GOT3 (cell line): Measurements from ENCODE around the gene TP63.
A peak's percentile ranks its signal among the peaks of the same experiment; 100 is the strongest.
"Not testable (repeated sequence)": the region's sequence is repeated elsewhere in the genome, so short reads cannot be mapped to it uniquely, and the experiment has no call there.

ENCODE experiments used
- DNase-seq: peaks from one replicate; lab custom pipeline; 2025; ENCODE audit warnings: mixed read lengths; lab: John Stamatoyannopoulos, UW

TP63 gene

DNA sequence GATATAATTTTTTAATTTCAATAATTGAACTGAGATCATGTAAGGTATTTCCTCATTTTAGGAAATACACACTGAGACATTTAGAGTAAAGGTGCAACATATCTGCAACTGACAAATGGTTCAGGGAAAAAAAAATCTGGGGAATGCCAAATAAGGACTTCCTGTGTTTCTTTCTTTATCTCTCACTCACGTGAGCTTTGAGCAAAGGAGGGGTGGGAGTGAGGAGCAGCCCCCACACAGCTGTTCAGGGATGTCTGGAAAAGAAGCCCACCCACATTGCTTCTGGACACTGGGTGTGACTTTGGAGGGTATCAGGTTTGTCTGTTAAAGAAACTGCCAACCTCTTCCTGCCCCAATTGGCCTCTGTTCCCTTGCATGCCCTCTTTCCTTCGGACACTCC is 5.6 kb upstream of the TP63 start:
- DNase-seq, result no peak

DNA sequence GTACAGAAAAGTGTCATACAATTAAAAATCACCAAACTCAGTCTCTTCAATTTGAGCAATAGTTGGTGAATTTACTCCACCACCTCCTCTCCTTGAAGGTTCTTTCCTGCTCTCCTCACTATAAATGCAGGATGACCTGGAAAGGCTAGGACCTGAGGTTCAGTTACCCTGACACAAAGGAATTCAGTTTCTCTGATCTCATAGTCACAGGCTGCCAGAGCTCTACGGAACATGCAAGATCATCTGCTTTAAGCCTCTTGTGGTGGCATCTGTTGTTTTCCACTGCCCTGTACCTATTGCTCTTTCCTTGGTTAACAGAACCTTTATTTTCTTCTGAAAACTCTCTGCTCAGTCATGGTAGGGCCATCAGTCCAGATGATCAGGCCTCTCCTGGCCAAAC is 4.9 kb upstream of the TP63 start:
- no peak for DNase-seq

DNA sequence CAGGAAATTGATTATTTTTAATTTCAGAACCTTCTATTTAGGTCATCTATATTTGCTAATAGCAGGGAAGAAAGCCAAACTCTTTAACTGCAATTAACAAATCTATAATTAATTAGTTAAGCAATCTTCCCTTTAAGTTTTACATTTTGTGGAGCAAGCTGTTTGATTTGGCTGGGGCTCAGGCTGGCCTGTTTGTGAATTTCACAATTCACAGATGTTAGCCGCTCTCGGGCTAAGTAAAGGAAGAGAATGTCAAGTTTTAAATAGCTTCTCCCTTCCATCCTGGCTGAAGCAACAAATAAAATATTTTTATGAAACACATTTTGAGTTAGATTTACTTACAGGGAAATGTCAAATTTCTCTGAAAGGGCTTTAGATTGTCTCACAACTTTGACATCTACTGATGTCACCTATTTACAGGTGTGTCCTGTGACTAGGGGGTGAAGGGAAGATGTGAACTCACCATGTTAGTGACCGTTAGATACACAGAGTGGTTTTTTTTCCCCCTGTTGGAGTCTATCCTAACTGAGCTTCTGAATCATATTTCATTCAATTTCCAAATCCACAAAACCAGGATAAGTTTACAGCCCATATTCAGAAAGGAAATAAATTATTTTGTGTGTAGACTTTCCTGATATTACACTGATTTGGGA is 1.3 kb upstream of the TP63 start:
- DNase-seq, result no peak

DNA sequence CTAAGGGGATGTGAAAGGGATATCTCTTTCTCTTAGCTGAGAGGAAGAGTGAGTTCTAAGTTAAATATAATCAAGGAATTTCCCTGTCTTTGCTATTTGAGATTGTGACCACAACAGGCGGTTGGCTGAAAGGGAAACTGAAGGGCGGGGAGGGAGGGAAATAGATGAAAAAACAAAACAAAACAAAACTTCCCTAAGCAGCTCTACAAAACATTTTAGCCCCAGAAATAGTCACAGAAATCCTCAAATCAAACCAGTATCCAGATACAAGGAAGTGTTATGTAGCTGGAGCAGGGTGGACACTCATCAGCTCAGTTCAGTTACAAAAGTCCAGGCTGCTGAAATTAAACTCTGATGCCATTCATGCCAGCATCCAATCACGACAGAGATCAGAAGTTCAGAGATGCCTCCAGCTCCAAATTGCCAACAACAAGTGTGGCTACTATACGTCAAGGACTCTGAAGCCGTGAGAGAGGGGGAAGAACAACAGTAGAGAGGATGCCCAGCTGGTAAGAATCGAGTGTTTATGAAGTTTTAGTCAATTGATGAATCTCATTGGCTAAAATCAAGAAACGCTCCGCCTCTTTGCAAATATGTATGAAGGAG is 319 bp upstream of the TP63 start:
- no peak for DNase-seq

DNA sequence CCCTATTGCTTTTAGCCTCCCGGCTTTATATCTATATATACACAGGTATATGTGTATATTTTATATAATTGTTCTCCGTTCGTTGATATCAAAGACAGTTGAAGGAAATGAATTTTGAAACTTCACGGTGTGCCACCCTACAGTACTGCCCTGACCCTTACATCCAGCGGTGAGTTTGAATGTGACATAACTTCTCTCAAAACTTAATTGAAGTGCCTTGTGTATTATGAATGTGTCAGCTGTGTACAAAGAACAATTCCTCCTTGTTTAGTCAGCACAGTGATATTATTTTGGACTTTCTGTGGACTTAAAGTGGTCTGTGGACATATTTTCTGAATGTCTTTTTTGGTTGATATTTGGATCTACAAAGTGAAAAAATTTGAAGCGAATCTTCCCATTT is 220 bp downstream of the TP63 start:
- DNase-seq, result no peak

DNA sequence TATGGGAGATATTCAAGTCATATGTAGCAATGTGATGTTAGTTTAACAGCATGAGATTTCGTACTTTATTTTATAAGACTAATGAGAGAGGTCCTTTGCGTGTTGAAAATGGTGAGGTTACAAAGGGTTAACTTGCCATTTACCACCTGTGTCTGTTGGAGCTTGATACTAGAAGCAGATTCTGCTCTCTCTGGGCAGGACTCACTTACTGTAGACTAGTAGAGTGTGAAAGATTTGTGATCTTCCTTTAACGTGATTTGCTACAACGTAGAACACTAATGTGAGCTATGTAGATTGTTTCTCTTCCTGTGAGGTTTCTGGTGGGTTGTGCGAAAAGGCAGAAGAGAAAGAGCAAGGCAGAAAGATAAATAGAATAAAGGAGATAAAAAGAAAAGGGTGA is 1.1 kb downstream of the TP63 start:
- no peak for DNase-seq

DNA sequence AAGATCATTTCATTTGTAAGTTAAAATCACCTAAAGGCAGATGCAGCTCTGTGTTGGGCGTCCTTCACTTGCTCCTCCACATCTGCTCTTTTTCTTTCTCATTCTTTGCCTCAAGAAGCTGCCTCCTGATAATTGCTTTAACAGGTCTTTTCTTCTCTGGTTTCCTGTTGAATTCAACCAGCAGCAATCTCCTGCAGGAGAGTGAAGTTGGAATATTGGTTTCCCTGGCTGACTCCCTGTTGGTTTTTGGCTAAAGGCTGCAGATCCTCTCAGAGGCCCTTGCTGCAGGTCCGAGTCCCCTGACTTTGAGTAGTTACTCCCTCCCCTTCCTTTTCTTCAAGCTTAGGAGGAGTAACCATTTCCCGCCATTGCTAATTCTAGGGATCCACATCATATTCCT is 4.2 kb downstream of the TP63 start:
- DNase-seq, result no peak

DNA sequence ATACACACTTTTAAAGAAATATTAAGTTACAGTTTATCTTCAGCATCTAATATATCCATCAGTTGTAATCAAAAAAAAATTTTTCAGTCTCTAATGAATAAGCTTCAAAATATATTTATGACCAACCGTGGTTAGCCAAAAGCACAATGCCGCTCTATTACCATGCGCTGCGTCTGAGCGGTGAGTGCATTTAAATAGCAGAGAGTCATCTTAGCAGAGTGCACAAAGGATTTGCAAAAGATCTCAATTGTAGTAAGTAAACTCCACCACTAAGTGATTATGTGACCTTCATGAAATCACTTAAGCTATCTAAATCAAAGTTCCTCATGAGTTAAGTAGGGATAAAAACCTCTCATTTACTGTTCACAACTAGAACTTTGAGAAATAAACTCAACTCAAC is 4.9 kb downstream of the TP63 start:
- no peak for DNase-seq

DNA sequence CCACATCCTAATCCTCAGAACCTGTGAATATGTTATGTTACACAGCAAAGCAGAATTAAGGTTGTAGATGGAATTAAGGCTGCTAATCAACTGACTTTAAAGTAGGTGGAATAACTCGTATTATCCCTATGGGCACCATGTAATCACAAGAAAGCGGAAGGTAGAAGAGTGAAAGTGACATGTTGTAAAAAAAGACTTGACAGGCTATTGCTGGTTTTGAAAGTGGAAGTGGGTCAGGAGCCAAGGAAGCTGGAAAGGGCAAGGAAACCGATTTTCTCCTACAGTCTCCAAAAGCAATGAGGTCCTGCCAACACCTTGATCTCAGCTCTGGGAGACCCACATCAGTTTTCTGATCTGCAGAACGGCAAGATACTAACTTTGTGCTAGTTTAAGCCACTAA is 6.6 kb downstream of the TP63 start:
- no peak for DNase-seq

DNA sequence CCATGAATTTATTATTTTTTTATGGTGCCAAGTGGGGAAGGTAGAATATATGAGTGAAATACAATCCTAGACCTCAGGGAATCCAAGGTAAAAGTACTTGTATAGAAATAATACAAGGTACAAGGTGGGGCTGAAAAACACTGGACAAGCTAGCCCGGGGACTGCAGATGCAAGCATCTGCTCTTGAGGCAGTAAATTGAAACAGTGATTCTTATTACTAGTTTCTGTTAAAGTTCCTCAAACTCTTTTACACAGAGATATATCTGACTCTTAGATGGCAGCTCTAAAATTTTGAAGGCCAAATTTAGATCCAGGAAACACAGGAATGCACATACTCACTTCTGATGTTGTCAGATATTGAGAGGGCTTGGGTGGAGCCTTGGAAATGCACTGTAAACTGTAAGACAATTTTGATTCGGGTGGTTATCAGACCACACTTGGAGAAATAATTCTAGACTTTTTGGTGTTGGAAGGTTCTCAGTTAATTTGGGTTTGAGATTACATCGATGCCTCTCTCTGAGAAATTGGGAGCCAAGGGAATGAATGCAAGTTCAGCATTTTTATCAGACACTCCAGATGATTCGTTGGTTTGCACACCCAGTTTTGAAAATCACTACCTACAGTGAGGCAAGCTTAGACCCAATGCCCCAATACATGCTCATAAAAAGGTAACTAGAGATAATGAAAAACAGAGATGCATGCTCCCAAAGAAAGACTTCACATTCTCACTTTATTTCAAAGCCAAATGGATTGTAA is 7.3 kb downstream of the TP63 start:
- no peak for DNase-seq

DNA sequence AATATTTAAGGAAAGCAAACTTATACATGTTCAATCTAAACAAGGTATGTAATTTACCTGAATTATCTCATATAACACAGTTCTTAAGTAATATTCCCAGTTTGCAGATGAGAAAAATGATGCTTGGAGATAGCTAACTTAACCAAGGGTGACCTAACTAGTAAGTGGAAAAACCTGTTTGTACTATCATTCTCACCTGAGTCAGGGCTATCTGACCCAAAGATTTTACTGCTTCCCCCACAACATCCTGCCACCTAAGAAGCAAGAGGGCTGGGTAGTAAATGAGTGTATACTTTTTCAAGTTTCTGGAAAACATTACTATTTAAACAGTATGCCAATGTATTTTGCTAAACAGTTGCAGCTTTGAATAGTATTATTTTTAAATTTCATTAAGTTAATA is 10.6 kb downstream of the TP63 start:
- no peak for DNase-seq

DNA sequence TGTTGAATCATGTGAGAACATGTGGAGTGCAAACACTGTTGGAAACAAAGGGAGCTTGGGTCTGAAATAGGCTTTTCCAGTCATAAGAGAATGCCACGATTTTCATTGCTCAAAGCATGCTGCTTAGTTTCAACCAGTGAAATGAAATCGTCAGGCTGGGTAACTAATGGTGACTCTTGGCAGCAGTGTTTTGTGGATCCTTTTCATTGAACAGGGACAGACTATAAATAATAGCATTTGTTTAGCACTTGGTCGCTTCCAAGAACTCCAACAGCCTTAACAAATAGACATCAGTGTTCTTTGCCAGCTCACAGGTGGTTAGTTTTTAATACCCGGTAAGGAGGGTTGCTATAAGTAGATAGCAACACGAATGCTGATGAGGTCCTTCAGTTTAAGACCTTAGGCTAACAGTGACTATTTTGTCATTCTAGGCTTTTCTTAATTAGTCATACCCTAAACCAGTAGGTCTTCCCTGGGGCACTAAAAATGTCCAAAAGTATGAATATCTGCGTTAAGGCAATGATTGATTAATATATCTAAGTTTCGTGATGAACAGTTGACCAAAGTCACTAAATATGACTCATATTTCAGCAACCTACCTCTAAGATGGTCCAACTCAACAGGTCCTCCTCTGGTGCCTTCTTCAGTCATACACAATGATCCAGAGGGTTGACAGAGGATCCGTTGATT is 15.8 kb downstream of the TP63 start:
- DNase-seq, result no peak

DNA sequence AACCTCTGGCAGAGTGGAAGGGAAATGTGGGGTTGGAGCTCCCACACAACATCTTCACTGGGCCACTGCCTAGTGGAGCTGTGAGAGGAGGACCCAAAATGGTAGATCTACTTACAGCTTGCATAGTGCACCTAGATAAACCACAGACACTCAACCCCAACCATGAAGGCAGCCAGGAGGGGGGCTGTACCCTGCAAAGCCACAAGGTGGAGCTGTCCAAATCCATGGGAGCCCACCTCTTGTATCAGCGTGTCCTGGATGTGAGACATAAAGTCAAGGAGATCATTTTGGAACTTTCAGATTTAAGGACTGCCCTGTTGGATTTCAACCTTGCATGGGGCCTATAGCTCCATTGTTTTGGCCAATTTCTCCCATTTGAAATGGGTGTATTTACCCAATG is 20.9 kb downstream of the TP63 start:
- DNase-seq, result no peak

DNA sequence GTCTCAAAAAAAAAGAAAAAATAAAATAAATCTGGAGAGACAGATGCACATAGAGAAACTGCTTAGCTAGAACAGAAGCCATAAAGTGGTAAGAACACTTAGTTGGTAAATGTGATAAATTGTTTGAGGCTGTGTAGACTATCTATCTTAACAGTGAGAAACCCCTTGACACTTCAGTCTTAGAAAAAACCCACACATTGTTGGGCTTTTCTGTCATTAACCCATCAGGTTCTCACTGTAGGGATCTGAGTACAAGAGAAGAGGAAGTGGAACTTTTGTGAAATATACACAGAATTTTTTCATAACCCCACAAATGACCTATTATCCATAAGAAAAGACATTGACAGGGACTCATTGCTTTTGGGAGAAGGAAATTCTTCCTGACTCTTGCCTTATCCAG is 24.4 kb downstream of the TP63 start:
- no peak for DNase-seq

DNA sequence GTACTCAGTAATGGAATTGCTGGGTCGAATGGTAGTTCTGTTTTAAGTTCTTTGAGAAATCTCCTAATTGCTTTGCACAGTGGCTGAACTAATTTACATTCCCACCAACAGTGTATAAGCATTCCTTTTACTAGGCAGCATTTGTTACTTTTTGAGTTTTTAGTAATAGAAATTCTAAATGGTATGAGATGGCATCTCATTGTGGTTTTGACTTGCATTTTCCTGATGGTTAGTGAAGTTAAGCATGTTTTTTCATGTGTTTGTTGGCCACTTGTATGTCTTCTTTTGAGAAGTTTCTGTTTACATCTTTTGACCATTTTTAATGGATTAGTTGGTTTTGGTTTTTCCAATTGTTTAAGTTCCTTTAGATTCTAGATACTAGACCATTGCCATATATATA is 28.4 kb downstream of the TP63 start:
- DNase-seq, result no peak

DNA sequence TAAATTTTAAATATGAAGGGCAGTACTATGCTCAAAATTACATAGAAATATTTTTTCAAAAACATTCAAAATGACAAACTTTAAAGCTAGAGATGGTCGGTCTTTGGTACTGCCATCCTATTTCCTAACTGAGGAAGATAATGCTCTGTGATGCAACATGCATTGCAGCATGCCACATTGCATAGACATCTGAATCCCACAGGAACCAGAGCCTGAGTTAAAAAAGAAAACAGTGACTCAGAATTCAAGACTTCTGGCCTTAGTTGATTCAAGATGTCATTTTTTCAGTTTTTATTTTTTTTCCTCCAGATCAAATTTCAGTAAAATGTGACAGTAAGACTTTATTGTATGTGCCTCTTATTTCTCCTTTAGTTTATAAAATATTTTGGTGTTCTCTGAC is 33.1 kb downstream of the TP63 start:
- DNase-seq, result peak; percentile 5

DNA sequence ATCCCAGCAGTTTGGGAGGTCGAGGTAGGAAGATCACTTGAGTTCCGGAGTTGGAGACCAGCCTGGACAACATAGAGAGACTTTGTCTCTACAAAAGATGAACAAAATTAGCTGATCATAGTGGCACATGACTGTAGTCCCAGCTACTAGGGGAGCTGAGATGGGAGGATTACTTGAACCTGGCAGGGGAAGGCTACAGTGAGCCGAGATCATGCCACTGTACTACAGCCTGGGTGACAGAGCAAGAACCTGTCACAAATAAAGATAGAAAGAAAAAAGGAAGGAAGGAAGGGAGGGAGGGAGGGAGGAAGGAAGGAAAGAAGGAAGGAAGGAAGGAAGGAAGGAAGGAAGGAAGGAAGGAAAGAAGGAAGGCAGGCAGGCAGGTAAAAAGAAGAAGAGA is 41.2 kb downstream of the TP63 start:
- not testable (repeated sequence) for DNase-seq

DNA sequence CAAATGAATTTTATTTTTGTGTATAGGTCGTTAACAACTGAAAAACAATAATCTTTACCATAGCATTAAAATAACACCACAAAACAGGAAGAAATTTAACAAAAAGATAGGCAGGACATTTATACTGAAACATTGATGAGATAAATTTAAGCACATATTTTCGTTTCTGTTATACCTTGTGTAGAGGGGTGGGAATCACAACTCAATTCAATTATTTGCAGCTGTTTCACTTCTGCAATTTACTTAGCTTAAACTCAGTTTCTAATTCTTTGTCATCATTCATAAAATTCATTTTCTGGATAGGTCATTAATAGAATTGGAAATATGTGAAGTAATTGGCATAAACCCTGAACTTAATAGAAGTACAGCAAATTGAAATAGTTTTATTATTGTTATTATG is 42.3 kb downstream of the TP63 start:
- no peak for DNase-seq

DNA sequence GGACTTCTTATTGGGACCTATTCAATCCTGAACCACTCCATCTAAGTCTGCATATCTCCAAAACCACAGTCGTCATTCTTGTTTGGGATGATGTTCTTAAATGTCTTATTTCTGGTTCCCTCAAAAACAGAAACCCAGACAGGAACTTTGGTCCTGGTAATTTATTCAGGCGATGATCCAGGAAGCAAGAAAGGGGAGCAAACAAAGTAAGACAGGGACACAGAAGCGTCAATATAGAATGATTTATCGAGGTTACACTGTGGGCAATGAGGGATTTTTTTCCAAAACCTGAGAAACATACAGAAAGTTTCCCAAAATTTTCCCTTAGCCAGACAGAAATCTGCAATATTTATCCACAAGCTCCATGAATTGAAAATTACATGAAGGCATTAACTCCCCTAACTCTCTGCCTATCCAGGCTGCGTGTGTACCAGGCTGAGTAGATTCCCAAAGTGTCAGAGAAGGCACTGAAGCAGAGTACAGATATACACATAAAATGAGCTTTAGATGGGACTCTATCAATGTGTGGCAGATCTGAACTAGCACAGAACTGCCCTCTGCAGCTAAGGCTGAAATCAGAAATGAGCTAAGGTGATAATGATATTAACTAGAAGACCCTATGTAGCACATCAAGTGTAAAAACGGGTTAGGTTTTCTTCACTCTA is 43.2 kb downstream of the TP63 start:
- DNase-seq, result no peak

DNA sequence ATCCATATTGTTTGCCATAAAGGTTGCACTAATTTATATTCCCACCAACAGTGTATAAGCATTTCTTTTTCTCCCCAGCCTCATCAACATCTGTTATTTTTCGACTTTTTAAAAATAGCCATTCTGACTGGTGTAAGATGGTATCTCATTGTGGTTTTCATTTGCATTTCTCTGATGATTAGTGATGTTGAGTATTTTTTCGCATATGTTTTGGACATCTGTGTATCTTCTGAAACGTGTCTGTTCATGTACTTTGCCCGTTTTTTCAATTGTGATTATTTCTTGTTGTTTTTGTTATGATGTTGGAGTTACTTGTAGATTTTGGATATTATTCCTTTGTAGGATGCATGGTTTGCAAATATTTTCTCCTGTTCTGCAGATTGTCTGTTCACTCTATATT is 46.5 kb downstream of the TP63 start:
- DNase-seq, result no peak

DNA sequence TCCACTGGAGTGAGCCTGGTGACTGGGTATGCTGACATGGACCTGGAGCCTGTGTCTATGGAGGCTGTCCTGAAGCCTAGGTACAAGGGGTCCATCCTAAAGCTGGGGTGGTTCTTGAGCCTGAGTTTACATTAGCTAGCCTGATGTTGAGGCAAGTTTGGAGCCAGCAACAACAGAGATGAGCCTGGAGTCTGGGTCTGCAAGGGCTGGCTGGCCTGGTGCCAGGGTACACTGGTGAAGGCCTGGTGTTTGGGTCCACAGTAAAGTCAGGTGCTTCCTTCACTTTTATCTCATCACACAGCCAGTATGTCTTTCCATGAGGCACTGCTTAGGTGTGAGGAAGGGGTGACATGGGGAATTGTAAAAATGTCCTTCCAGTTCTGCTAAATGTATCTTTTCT is 49.5 kb downstream of the TP63 start:
- DNase-seq, result no peak

DNA sequence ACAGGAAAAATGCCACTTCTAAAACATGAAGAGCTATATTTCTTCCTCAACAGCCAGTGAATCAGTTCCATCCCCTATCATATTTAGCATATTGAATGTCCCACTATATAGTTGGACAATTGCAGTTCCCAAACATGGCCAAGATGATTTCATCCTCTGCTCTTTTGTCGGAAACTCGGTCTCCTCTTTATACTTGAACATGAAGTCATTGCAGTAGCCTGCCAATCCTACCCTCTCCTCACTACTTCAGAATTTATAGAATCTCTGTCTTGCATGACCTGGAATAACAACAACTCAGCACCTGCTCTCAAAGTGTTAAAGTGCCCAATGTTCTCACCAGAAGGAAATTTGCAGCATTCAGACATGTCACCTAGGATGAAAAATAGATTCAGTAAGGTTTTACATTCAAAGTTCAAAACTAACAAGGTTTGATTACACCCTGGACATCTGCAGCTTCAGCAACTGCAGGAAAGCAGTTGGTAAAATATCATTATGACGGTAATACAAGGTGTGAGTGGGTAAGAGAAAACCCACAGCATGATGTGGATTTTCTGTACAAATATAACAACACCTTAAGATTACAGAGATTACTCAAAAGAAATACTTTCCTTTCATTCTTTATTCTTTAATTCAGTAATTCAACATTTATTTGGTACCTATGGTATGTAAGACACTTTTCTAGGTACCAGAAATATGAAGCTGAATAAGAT is 52.5 kb downstream of the TP63 start:
- no peak for DNase-seq
